HG03342 (cell line): Measurements from ENCODE around the gene GRM7.

Source experiments
- ATAC-seq: cut with Tn5 transposase; IDR thresholded peaks from one replicate; pipeline ENCODE4 v1.9.1; 2021; ENCODE audit warnings: mild to moderate bottlenecking, moderate library complexity; ENCODE audit not compliant: unreplicated experiment

The GRM7 gene

GRCh38 chr3:7567160-7567559 lies 706.2 kb downstream of the GRM7 start:
- ATAC-seq = peak; percentile 48

GRCh38 chr3:7568526-7569184 lies 707.7 kb downstream of the GRM7 start:
- no peak for ATAC-seq

GRCh38 chr3:7573330-7573729 lies 712.4 kb downstream of the GRM7 start:
- no peak for ATAC-seq

- ATAC-seq = no peak
These were observed 713.5 kb downstream of the GRM7 start for GRCh38 chr3:7574435-7574834.

- no peak for ATAC-seq
These were observed 715.2 kb downstream of the GRM7 start for GRCh38 chr3:7576071-7576470.

- ATAC-seq = no peak
These were observed 715.6 kb downstream of the GRM7 start for GRCh38 chr3:7576506-7576905.

- no peak for ATAC-seq
These were observed 716.6 kb downstream of the GRM7 start for GRCh38 chr3:7577513-7577912.

- no peak for ATAC-seq
These were observed 720.9 kb downstream of the GRM7 start for GRCh38 chr3:7581831-7582230.

GRCh38 chr3:7585052-7585451 lies 724.1 kb downstream of the GRM7 start:
- ATAC-seq = no peak

GRCh38 chr3:7588236-7588635 lies 727.3 kb downstream of the GRM7 start:
- no peak for ATAC-seq

- no peak for ATAC-seq
These were observed 728.6 kb downstream of the GRM7 start for GRCh38 chr3:7589526-7589925.

- no peak for ATAC-seq
These were observed 741.4 kb downstream of the GRM7 start for GRCh38 chr3:7602297-7602696.

GRCh38 chr3:7607083-7607482 lies 746.2 kb downstream of the GRM7 start:
- ATAC-seq = no peak

- no peak for ATAC-seq
These were observed 746.8 kb downstream of the GRM7 start for GRCh38 chr3:7607676-7608075.

- no peak for ATAC-seq
These were observed 749.7 kb downstream of the GRM7 start for GRCh38 chr3:7610634-7611033.

- no peak for ATAC-seq
These were observed 754.1 kb downstream of the GRM7 start for GRCh38 chr3:7615043-7615442.

GRCh38 chr3:7618606-7619005 lies 757.7 kb downstream of the GRM7 start:
- ATAC-seq = no peak

- ATAC-seq = no peak
These were observed 759.5 kb downstream of the GRM7 start for GRCh38 chr3:7620401-7620800.

- ATAC-seq = no peak
These were observed 760.2 kb downstream of the GRM7 start for GRCh38 chr3:7621046-7621630.

- ATAC-seq = no peak
These were observed 760.7 kb downstream of the GRM7 start for GRCh38 chr3:7621651-7622050.

- ATAC-seq = no peak
These were observed 764.1 kb downstream of the GRM7 start for GRCh38 chr3:7625021-7625420.

GRCh38 chr3:7630351-7630911 lies 769.5 kb downstream of the GRM7 start:
- no peak for ATAC-seq

- no peak for ATAC-seq
These were observed 770.0 kb downstream of the GRM7 start for GRCh38 chr3:7630925-7631324.
